Measurements from ENCODE around the gene NEK8.

DNA sequence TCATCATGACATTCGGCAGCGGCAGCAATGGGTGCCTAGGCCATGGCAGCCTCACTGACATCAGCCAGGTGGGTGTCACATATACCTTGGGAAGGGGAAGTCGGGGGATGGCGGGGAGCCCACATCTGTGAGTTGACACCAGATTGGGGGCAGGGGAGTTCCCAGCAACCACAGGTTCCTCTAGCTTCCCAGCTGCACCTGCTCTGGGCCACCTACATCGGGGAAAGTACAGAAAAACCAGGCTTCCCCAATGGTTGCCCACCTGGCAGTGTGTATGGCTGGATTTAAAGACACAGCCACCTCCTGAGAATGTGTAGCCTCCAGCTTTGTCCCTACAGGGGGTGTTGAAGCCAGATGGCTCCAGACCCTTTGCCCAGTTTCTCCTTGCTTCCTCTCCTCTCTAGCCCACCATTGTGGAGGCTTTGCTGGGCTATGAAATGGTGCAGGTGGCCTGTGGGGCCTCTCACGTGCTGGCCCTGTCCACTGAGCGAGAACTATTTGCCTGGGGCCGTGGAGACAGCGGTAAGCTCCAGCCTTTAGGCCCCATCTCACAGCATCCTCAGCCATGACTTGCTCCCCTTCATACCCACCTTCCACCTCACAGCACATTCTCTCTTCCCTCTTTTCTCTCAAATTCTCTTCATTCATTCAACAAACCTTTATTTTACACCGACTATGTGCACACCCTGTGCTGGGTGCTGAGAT is 10.2 kb downstream of the NEK8 start:
- no peak for TF ChIP-seq EP300 (IDR thresholded peaks at IDR 0.05; ENCODE audit: low read length)
- TF ChIP-seq EZH2 (IDR thresholded peaks at IDR 0.05; ENCODE audit: borderline replicate concordance, low read depth, low read length) = no peak
- no peak for TF ChIP-seq ZNF445 (CRISPR knock-in tag; IDR thresholded peaks at IDR 0.05; ENCODE audit: low read depth)

All from K562 (cell line).